ENCODE data around the gene RNF215. TPM values are rescaled to one million over a fixed set of nuclear protein-coding genes. Genes with fewer than 3 reads are reported as not detected.
A peak's percentile ranks its signal among the peaks of the same experiment; 100 is the strongest.

Gene RNF215
- total and polyA plus RNA-seq, 2 of the 13 experiments (the other 11 are each of a cell fraction or from before 2014, with no cell fraction given): 5.3 to 6.1 TPM

DNA sequence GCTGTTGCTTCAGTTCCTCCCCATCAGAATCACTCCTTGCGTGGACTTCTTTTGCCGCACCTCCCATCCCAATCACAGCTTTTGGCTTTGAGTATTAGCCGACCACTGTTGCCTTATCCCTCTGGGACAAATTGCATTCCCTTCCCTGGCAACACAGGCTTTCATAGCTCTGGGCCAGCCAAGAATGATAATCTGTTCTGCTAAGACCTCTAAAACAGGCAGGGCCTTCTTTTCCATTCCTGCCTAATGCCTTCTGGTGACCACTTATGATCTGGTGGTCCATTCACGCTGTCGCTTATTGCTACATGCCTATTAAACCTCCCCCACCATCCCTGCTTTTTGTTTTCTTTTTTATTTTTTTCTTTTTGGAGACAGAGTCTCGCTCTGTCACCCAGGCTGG is 19.2 kb upstream of the RNF215 start:
- Histone ChIP-seq H3K27me3 (ENCODE audit: control insufficient read depth in 1 of 2, insufficient read depth in 2 of 2, low read length in 2 of 2) (no peaks in the 10 kb centered on the region), H3K4me2 (ENCODE audit: low read depth, low read length) (no peak overlapping the region), H3K4me3 (replicated peaks in 1 of 3; ENCODE audit: insufficient read depth in 1 of 3, low read depth in 2 of 3, low read length in 3 of 3) (no peak overlapping the region), H3K36me3 (replicated peaks in 1 of 2; ENCODE audit: control insufficient read depth in 1 of 2, insufficient read depth in 2 of 2, low read length in 2 of 2) (peaks cover 7 to 25% of the 10 kb centered on the region in 2 experiments; a peak in 4 of 5 replicates), H3K79me2 (ENCODE audit: insufficient read depth, low read length) (no peaks in the 10 kb centered on the region), H3K4me1 (ENCODE audit: insufficient read depth, low read length) (peaks cover 60% of the 10 kb centered on the region), H3K27ac (ENCODE audit: extremely low read length, insufficient read depth, low read length) (peak overlapping the region; percentile 38), H2AFZ (ENCODE audit: low read length) (no peak overlapping the region), H3K9me3 (ENCODE audit: low read length) (no peaks in the 10 kb centered on the region), H4K20me1 (ENCODE audit: insufficient read depth, low read length) (no peaks in the 10 kb centered on the region), H3K9ac (ENCODE audit: insufficient read depth, low read depth, low read length) (no peak overlapping the region)
- DNase-seq (ENCODE audit: low spot score) (no peak), ATAC-seq (no peak), FAIRE-seq (no peak)
- BruUV-seq (replicated peaks): no TSS peak
- ChIA-PET CTCF (ENCODE audit: low intra/inter-chr PET ratio, low total read pairs) (no interaction called here), POLR2A (interaction anchor here (2.1 to 6.5 kb wide), 2 partner anchors 10 to 17 kb away, joined by 9 to 65 read pairs; partner anchors contain the start of gene SEC14L2)
- in situ Hi-C loops (cut with HindIII; ENCODE audit: extremely low pct_ligation_motif_present, low pct_unique_long_range_greater_than_20kb): no loop called here
- TF ChIP-seq ZNF263 (CRISPR knock-in tag; IDR thresholded peaks at IDR 0.05) (no peak), ZNF761 (CRISPR knock-in tag; conservative IDR thresholded peaks at IDR 0.05) (no peak), SP5 (CRISPR knock-in tag; IDR thresholded peaks at IDR 0.05; ENCODE audit: borderline replicate concordance, low read depth) (no peak), ZBTB7B (CRISPR knock-in tag; IDR thresholded peaks at IDR 0.05) (no peak), SPEN (CRISPR knock-in tag; IDR thresholded peaks at IDR 0.05; ENCODE audit: low read depth) (no peak), HOXA7 (CRISPR knock-in tag; IDR thresholded peaks at IDR 0.05) (no peak), AGO1 (IDR thresholded peaks at IDR 0.05; ENCODE audit: low read depth, low read length, poor library complexity, severe bottlenecking) (no peak), MXD1 (CRISPR knock-in tag; IDR thresholded peaks at IDR 0.05) (no peak), ZNF792 (CRISPR knock-in tag; IDR thresholded peaks at IDR 0.05) (no peak), NR2C2 (CRISPR knock-in tag; IDR thresholded peaks at IDR 0.05; ENCODE audit: borderline replicate concordance) (no peak), ZNF224 (CRISPR knock-in tag; IDR thresholded peaks at IDR 0.05) (no peak), ZNF430 (CRISPR knock-in tag; IDR thresholded peaks at IDR 0.05) (no peak)
- TF ChIP-seq, protein P1, sequence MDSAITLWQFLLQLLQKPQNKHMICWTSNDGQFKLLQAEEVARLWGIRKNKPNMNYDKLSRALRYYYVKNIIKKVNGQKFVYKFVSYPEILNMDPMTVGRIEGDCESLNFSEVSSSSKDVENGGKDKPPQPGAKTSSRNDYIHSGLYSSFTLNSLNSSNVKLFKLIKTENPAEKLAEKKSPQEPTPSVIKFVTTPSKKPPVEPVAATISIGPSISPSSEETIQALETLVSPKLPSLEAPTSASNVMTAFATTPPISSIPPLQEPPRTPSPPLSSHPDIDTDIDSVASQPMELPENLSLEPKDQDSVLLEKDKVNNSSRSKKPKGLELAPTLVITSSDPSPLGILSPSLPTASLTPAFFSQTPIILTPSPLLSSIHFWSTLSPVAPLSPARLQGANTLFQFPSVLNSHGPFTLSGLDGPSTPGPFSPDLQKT (CRISPR knock-in tag; IDR thresholded peaks at IDR 0.05; ENCODE audit: borderline replicate concordance): no peak
- 96% methylated on average over 6 of the region's 6 CpGs for WGBS (ENCODE audit: low lambda C conversion rate)
- intact Hi-C loops (cut with micrococcal nuclease; ENCODE audit: unreplicated experiment): no loop called here
